ENCODE measurements around the gene CPNE4.

Gene CPNE4

DNA sequence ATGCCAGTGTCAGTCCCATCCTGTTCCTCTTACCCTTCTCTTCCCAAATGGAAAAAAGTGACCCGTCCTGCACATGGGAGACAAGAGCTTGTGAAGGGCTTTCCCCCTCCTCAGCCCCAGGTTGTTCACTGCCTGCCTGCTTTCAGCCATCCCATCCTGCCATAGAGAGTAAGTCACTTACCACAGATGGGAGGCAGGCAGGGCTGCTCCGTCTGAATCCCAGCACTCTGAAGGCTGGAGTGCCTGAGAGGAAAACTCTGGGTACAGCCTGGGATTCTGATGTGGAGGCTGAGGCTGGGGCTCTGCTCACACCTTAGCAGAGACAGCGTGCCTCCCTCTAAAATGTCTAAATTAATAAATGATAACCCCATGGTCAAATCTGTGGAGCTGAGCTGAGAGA, 14.8 kb downstream of the CPNE4 start:
- TF ChIP-seq, protein P1, sequence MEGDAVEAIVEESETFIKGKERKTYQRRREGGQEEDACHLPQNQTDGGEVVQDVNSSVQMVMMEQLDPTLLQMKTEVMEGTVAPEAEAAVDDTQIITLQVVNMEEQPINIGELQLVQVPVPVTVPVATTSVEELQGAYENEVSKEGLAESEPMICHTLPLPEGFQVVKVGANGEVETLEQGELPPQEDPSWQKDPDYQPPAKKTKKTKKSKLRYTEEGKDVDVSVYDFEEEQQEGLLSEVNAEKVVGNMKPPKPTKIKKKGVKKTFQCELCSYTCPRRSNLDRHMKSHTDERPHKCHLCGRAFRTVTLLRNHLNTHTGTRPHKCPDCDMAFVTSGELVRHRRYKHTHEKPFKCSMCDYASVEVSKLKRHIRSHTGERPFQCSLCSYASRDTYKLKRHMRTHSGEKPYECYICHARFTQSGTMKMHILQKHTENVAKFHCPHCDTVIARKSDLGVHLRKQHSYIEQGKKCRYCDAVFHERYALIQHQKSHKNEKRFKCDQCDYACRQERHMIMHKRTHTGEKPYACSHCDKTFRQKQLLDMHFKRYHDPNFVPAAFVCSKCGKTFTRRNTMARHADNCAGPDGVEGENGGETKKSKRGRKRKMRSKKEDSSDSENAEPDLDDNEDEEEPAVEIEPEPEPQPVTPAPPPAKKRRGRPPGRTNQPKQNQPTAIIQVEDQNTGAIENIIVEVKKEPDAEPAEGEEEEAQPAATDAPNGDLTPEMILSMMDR (IDR thresholded peaks at IDR 0.05; ENCODE audit: low read depth, low read length) = no peak
- DNase-seq (ENCODE audit: low read depth in 2 of 2) = no peak
- no peak overlapping the region for H3K4me3 ChIP-seq (replicated peaks in 1 of 2; ENCODE audit: low read depth in 2 of 2, low read length in 2 of 2)

DNA sequence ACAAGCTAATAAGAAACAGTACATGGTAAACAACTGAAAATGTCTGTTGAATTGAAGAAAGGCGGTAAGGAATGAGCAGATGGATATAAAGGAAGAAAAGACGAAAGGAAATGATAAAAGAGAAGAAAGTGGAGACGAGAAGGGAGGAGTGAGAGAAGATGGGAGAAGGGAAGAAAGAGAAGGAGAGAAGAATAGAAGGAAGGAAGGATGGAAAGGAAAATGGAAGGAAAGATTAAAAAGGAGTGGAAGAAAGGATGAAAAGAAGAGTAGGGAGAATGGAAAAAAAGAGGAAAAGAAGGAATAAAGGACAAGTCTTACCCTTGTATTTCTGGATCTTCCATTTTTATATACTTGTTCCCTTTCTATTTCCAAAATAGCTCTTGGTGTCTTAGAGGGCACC, 17.7 kb downstream of the CPNE4 start:
- no peak overlapping the region for H3K4me3 ChIP-seq (replicated peaks in 1 of 2; ENCODE audit: low read depth in 2 of 2, low read length in 2 of 2)
- no peak for DNase-seq (ENCODE audit: low read depth in 2 of 2)
- TF ChIP-seq, protein P1 (IDR thresholded peaks at IDR 0.05; ENCODE audit: low read depth, low read length) = no peak

DNA sequence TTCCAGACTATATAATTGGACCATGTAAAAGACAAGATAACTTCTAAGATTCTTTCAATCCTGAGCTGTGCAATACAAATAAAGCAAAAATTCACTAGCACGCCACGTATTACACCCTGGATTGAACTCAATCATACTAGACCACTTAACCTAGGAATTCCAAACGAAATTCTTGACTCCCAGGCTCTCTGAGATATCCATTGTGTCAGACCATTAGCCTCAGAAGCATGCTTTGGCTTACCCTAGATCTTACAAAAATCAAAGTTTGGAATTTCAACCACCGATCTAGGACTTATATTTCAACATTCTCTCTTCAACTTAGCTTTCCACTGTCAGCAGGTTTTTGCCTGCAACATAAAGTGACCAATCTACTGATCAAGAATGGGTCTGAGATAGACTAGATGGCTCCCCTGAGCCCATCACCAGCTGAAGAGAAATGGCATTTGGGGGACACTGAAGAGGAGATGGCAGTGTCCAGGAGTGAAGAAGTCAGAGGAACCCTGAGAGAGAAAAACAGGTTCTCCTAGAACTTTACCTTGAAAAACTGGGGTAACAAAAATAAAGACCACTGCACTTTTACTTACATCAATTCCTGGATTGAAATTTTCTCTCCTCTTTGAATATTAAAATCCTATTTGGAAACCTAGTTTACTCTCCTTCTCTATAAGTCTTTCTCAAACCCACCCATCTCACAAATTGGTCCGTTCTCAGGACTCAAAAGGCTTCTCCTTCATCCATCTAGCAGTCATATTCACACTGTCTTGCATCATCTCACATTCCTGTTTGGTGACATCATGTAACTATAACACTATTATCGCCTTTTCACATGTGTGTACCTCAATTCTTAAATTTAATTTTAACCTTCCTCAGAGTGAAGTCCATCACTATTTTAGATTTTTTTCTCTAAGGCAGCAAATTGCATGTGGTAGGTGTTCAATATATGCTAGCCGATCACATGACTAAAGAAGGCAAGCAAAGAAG, 18.5 kb downstream of the CPNE4 start:
- H3K4me3 ChIP-seq (replicated peaks in 1 of 2; ENCODE audit: low read depth in 2 of 2, low read length in 2 of 2) = no peak overlapping the region
- TF ChIP-seq, protein P1 (IDR thresholded peaks at IDR 0.05; ENCODE audit: low read depth, low read length) = no peak
- peak in 1 of 2 donors; percentile 27 for DNase-seq (ENCODE audit: low read depth in 2 of 2)

DNA sequence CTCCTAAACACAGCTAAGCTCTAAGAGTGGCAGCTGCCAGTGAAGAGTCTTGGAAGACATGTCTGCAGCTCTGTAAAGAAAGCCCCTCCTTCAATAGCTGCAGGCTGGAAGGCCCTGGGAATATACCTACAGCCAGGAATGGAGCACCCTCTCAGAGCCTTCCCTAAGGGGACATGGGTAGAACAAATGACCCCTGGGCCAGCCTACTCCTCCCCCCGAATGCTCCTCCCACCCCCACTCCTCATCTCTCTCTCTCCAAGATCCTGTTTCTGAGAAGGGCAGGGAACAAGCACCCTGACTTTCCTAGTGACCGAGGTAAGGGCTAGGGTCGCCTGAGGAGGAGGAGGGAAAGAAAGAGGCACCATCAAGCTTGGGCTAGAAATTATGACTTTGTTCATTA, 20.7 kb downstream of the CPNE4 start:
- DNase-seq (ENCODE audit: low read depth in 2 of 2) = no peak
- TF ChIP-seq, protein P1 (IDR thresholded peaks at IDR 0.05; ENCODE audit: low read depth, low read length) = no peak
- H3K4me3 ChIP-seq (replicated peaks in 1 of 2; ENCODE audit: low read depth in 2 of 2, low read length in 2 of 2) = no peak overlapping the region

DNA sequence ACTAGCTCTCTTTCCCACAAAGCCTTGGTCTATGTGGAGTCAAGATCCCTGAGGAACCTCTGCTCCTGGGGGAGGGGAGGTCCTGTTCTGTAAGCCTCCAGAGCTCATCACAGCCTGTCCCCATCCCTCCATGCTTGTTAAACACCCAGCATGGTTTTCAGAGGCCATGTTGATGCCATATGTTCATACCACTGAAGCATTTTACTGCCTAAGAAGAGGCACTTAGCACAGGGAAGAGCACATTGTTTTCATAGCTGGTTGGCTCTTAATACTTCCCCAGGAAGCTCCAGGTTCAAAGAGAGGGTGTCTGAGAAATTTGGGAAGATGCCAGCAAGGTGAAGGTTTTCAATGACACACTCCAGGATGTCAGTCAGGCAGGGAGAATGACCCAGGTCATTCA, 25.6 kb downstream of the CPNE4 start:
- no peak overlapping the region for H3K4me3 ChIP-seq (replicated peaks in 1 of 2; ENCODE audit: low read depth in 2 of 2, low read length in 2 of 2)
- TF ChIP-seq, protein P1 (IDR thresholded peaks at IDR 0.05; ENCODE audit: low read depth, low read length) = no peak
- DNase-seq (ENCODE audit: low read depth in 2 of 2) = no peak

DNA sequence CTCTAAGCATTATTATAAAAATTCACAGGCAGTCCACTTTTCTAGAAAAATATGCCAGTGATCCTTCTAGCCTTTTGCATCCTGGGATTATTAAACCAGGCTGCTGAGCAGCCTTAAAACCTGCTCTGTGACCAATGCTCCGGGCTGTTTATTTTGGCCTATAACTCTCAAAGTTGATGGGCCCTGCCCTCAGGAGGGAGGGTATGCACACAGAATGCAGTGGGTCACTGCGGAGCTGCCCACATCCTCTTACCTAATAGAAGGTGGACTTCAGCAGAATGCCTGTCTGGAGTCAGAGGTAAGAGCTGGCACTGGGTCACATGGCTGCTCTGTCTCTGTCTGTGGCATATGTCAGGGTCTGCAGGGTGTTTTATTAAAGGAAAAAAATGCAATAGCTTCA, 26.0 kb downstream of the CPNE4 start:
- TF ChIP-seq, protein P1 (IDR thresholded peaks at IDR 0.05; ENCODE audit: low read depth, low read length) = no peak

More for the DNA sequence above, 26.0 kb downstream of the CPNE4 start:
- no peak overlapping the region for H3K4me3 ChIP-seq (replicated peaks in 1 of 2; ENCODE audit: low read depth in 2 of 2, low read length in 2 of 2)
- DNase-seq (ENCODE audit: low read depth in 2 of 2) = no peak
